ENCODE data around the gene PCOLCE2. TPM values are rescaled to one million over a fixed set of nuclear protein-coding genes. Genes with fewer than 3 reads are reported as not detected.

Gene PCOLCE2
- total RNA-seq, 6 experiments from 2014 or later, result 0.74 to 17.3 (median 14.6) TPM

GRCh38 chr3:142808103-142808917, 80.6 kb downstream of the PCOLCE2 start:
- H3K27ac Mint-ChIP-seq, result peak overlapping the region; percentile 15; the same call in 1 of the 2 replicates

GRCh38 chr3:142802891-142803290, 86.0 kb downstream of the PCOLCE2 start:
- TF ChIP-seq CTCF (IDR thresholded peaks at IDR 0.05), result no peak
- H3K9me3 Mint-ChIP-seq, result no peaks in the 10 kb centered on the region
- H3K4me3 Mint-ChIP-seq, result no peak overlapping the region
- H3K27ac Mint-ChIP-seq, result no peak overlapping the region
- no peak for DNase-seq
- H3K4me1 Mint-ChIP-seq (ENCODE audit: low read depth), result peaks cover 14% of the 10 kb centered on the region
- no peaks in the 10 kb centered on the region for H3K36me3 Mint-ChIP-seq (ENCODE audit: low read depth)
- H3K27me3 Mint-ChIP-seq (ENCODE audit: insufficient read depth), result 0 out of 2 replicates have a peak, but pooled peaks cover 2% of the 10 kb centered on the region

More at GRCh38 chr3:142808103-142808917, 80.6 kb downstream of the PCOLCE2 start:
- Mint-ChIP-seq H3K36me3 (ENCODE audit: low read depth) (no peaks in the 10 kb centered on the region), H3K9me3 (no peaks in the 10 kb centered on the region), H3K27me3 (ENCODE audit: insufficient read depth) (peaks cover 2% of the 10 kb centered on the region; the same call in 1 of the 2 replicates), H3K4me1 (ENCODE audit: low read depth) (peaks cover 13% of the 10 kb centered on the region), H3K4me3 (no peak overlapping the region)
- no peak for TF ChIP-seq CTCF (IDR thresholded peaks at IDR 0.05)
- DNase-seq, result peak; percentile 72

GRCh38 chr3:142801746-142802145, 87.1 kb downstream of the PCOLCE2 start:
- Mint-ChIP-seq H3K27me3 (ENCODE audit: insufficient read depth) (0 out of 2 replicates have a peak, but pooled peaks cover 2% of the 10 kb centered on the region), H3K4me1 (ENCODE audit: low read depth) (peaks cover 11% of the 10 kb centered on the region), H3K9me3 (no peaks in the 10 kb centered on the region), H3K36me3 (ENCODE audit: low read depth) (no peaks in the 10 kb centered on the region), H3K4me3 (no peak overlapping the region), H3K27ac (no peak overlapping the region)
- TF ChIP-seq CTCF (IDR thresholded peaks at IDR 0.05), result no peak
- DNase-seq, result no peak

- no peak for TF ChIP-seq CTCF (IDR thresholded peaks at IDR 0.05)
- 0 out of 2 replicates have a peak, but pooled peaks cover 6% of the 10 kb centered on the region for H3K36me3 Mint-ChIP-seq (ENCODE audit: low read depth)
Measured at GRCh38 chr3:142796823-142797222, 92.1 kb downstream of the PCOLCE2 start.

GRCh38 chr3:142795332-142795731, 93.6 kb downstream of the PCOLCE2 start:
- Mint-ChIP-seq H3K27ac (no peak overlapping the region), H3K27me3 (ENCODE audit: insufficient read depth) (0 out of 2 replicates have a peak, but pooled peaks cover 2% of the 10 kb centered on the region), H3K4me1 (ENCODE audit: low read depth) (no peaks in the 10 kb centered on the region), H3K4me3 (no peak overlapping the region), H3K9me3 (no peaks in the 10 kb centered on the region), H3K36me3 (ENCODE audit: low read depth) (0 out of 2 replicates have a peak, but pooled peaks cover 6% of the 10 kb centered on the region)
- no peak for TF ChIP-seq CTCF (IDR thresholded peaks at IDR 0.05)
- no peak for DNase-seq

More at GRCh38 chr3:142796823-142797222, 92.1 kb downstream of the PCOLCE2 start:
- H3K27me3 Mint-ChIP-seq (ENCODE audit: insufficient read depth), result 0 out of 2 replicates have a peak, but pooled peaks cover 2% of the 10 kb centered on the region
- no peak overlapping the region for H3K27ac Mint-ChIP-seq
- H3K9me3 Mint-ChIP-seq, result no peaks in the 10 kb centered on the region
- no peak overlapping the region for H3K4me3 Mint-ChIP-seq
- H3K4me1 Mint-ChIP-seq (ENCODE audit: low read depth), result no peaks in the 10 kb centered on the region
- no peak for DNase-seq

All from HFFc6 (cell line).